Dermis microvascular lymphatic vessel endothelial cell (primary cell): ENCODE results near the gene SLC12A3. TPM values are rescaled to one million over a fixed set of nuclear protein-coding genes. Genes with fewer than 3 reads are reported as not detected.
A peak's percentile ranks its signal among the peaks of the same experiment; 100 is the strongest.

Experiments
- DNase-seq, 2 donors: peaks; one replicate each; pipeline versions ENCODE4 v3.0.0 to v3.0.0-alpha.2; 2010; ENCODE audit warnings: low read depth in 2 of 2
- total RNA-seq: library from RNA; depleted of rRNA; stranded (reverse); fragments of >200 nt; gene quantifications from 2 replicates; pipeline ENCODE4 v1.2.1, GENCODE V29; 2014

The SLC12A3 gene
- total RNA-seq, 1 donor from 2014 or later, result not detected

GRCh38 chr16:56941856-56942331 lies 76.9 kb downstream of the SLC12A3 start:
- DNase-seq, result peak in 1 of 2 donors; percentile 30

- no peak for DNase-seq
Measured at GRCh38 chr16:56943761-56944375, 78.9 kb downstream of the SLC12A3 start.

- DNase-seq, result peak in 1 of 2 donors; percentile 28
Measured at GRCh38 chr16:56944954-56945839, 80.2 kb downstream of the SLC12A3 start.

GRCh38 chr16:56945847-56946527 lies 81.0 kb downstream of the SLC12A3 start:
- peak in 1 of 2 donors; percentile 31 for DNase-seq

GRCh38 chr16:56946767-56947603 lies 82.0 kb downstream of the SLC12A3 start:
- peak in 1 of 2 donors; percentile 60 for DNase-seq

GRCh38 chr16:56947604-56947995 lies 82.6 kb downstream of the SLC12A3 start:
- peak in 1 of 2 donors; percentile 46 for DNase-seq

GRCh38 chr16:56948234-56948633 lies 83.2 kb downstream of the SLC12A3 start:
- no peak for DNase-seq

GRCh38 chr16:56950051-56950450 lies 85.0 kb downstream of the SLC12A3 start:
- DNase-seq, result peak in 1 of 2 donors; percentile 36

- DNase-seq, result no peak
Measured at GRCh38 chr16:56950455-56950854, 85.4 kb downstream of the SLC12A3 start.

- peak in 1 of 2 donors; percentile 72 for DNase-seq
Measured at GRCh38 chr16:56950881-56951771, 86.1 kb downstream of the SLC12A3 start.

- no peak for DNase-seq
Measured at GRCh38 chr16:56953006-56953405, 88.0 kb downstream of the SLC12A3 start.

- DNase-seq, result no peak
Measured at GRCh38 chr16:56956076-56956475, 91.1 kb downstream of the SLC12A3 start.

GRCh38 chr16:56956756-56957155 lies 91.7 kb downstream of the SLC12A3 start:
- no peak for DNase-seq

GRCh38 chr16:56960681-56961281 lies 95.8 kb downstream of the SLC12A3 start:
- DNase-seq, result no peak

GRCh38 chr16:56961386-56961785 lies 96.4 kb downstream of the SLC12A3 start:
- peak; percentile 34 to 47 for DNase-seq

- peak; percentile 27 to 59 for DNase-seq
Measured at GRCh38 chr16:56961851-56962281, 96.9 kb downstream of the SLC12A3 start, which contains the start of gene CETP. Gene CETP (plus strand): TSS chr16:56961950. CDS start chr16:56961980, 30 bp downstream.

- DNase-seq, result peak; percentile 59 to 81
Measured at GRCh38 chr16:56964243-56965148, 99.5 kb downstream of the SLC12A3 start.
